HEK293 (cell line): ENCODE data around the gene SIGLEC12.

Experiments
- CTCF ChIA-PET: fragments of 350-600 bp; formaldehyde crosslinking; extraction: SDS; loops from one replicate; lab custom pipeline; 2021; ENCODE audit warnings: antibody characterized with exemption; lab: Yijun Ruan, JAX
- POLR2A ChIA-PET: fragments of 300-600 bp; formaldehyde crosslinking; extraction: SDS; loops from one replicate; lab custom pipeline; 2020; ENCODE audit warnings: antibody characterized with exemption, inconsistent platforms; lab: Yijun Ruan, JAX
- H3K27ac ChIP-seq: fragments of 200-500 bp; sonication (Bioruptor generic); 2 replicates; pipeline ENCODE4 v1.5.1; 2014; ENCODE audit warnings: low read depth, low read length, control low read depth, inconsistent platforms; ENCODE audit errors: extremely low read depth
- H3K36me3 ChIP-seq, 2 experiments: fragments of 200-500 bp in 1 of 2; sonication (Bioruptor generic) in 1 of 2; 1 replicate in 1 of 2; 2 replicates in 1 of 2; pipeline ENCODE4 v1.5.1; 2014 to 2017; ENCODE audit warnings: inconsistent platforms in 2 of 2, low read length in 2 of 2; ENCODE audit not compliant: control insufficient read depth in 2 of 2, insufficient read depth in 1 of 2
- H3K4me1 ChIP-seq: fragments of 200-500 bp; sonication (Bioruptor generic); 2 replicates; pipeline ENCODE4 v1.5.1; 2014; ENCODE audit warnings: mild to moderate bottlenecking, low read length, inconsistent platforms; ENCODE audit not compliant: control insufficient read depth, insufficient read depth
- H3K4me3 ChIP-seq: 2 replicates; pipeline ENCODE4 v1.5.1; 2011; ENCODE audit warnings: low read depth, mild to moderate bottlenecking, control low read depth, low read length, moderate library complexity
- H3K9me3 ChIP-seq: fragments of 200-500 bp; sonication (Bioruptor generic); 2 replicates; pipeline ENCODE4 v1.5.1; 2014; ENCODE audit warnings: low read depth, low read length, inconsistent platforms; ENCODE audit not compliant: control insufficient read depth, insufficient read depth
- AEBP2 ChIP-seq: fragments of 450-650 bp; formaldehyde crosslinking; IDR thresholded peaks from 2 replicates; pipeline ENCODE4 v1.5.1; 2016; ENCODE audit warnings: missing biosample characterization, missing genetic modification characterization, borderline replicate concordance
- TSHZ1 ChIP-seq: fragments of 450-650 bp; formaldehyde crosslinking; IDR thresholded peaks from 2 replicates; pipeline ENCODE4 v1.5.1; 2016; ENCODE audit warnings: missing biosample characterization, missing genetic modification characterization, borderline replicate concordance
- ZBTB1 ChIP-seq: fragments of 450-650 bp; formaldehyde crosslinking; IDR thresholded peaks from 2 replicates; pipeline ENCODE4 v1.5.1; 2016; ENCODE audit warnings: missing biosample characterization, missing genetic modification characterization
- ZBTB8A ChIP-seq: fragments of 450-650 bp; formaldehyde crosslinking; IDR thresholded peaks from 2 replicates; pipeline ENCODE4 v1.5.1; 2016; ENCODE audit warnings: missing biosample characterization, missing genetic modification characterization
- ZNF121 ChIP-seq: fragments of 450-650 bp; formaldehyde crosslinking; IDR thresholded peaks from 2 replicates; pipeline ENCODE4 v1.5.1; 2016; ENCODE audit warnings: missing biosample characterization, missing genetic modification characterization
- ZNF138 ChIP-seq: fragments of 450-650 bp; formaldehyde crosslinking; IDR thresholded peaks from 2 replicates; pipeline ENCODE4 v1.5.1; 2016; ENCODE audit warnings: missing biosample characterization, missing genetic modification characterization, borderline replicate concordance
- ZNF248 ChIP-seq: fragments of 450-650 bp; formaldehyde crosslinking; IDR thresholded peaks from 2 replicates; pipeline ENCODE4 v1.5.1; 2017; ENCODE audit warnings: missing biosample characterization, missing genetic modification characterization
- ZNF433 ChIP-seq: fragments of 450-650 bp; formaldehyde crosslinking; IDR thresholded peaks from 2 replicates; pipeline ENCODE4 v1.5.1; 2016; ENCODE audit warnings: missing biosample characterization, missing genetic modification characterization, low read depth
- ZNF580 ChIP-seq: fragments of 450-650 bp; formaldehyde crosslinking; IDR thresholded peaks from 2 replicates; pipeline ENCODE4 v1.5.1; 2016; ENCODE audit warnings: missing biosample characterization, missing genetic modification characterization
- ZNF624 ChIP-seq: fragments of 450-650 bp; formaldehyde crosslinking; IDR thresholded peaks from 2 replicates; pipeline ENCODE4 v1.5.1; 2017; ENCODE audit warnings: missing biosample characterization, missing genetic modification characterization
- ZSCAN16 ChIP-seq: fragments of 450-650 bp; formaldehyde crosslinking; IDR thresholded peaks from 2 replicates; pipeline ENCODE4 v1.5.1; 2016; ENCODE audit warnings: missing biosample characterization, missing genetic modification characterization
- ZSCAN18 ChIP-seq: fragments of 450-650 bp; formaldehyde crosslinking; IDR thresholded peaks from 2 replicates; pipeline ENCODE4 v1.5.1; 2016; ENCODE audit warnings: missing biosample characterization, missing genetic modification characterization
- TF ChIP-seq, protein P1 (sequence below): IDR thresholded peaks from 2 replicates; pipeline ENCODE4 v1.6.1; 2011; ENCODE audit warnings: mild to moderate bottlenecking, low read depth, low read length, borderline replicate concordance
- TF ChIP-seq, protein P2 (sequence below): fragments of 450-650 bp; formaldehyde crosslinking; IDR thresholded peaks from 2 replicates; pipeline ENCODE4 v1.5.1; 2016; ENCODE audit warnings: missing biosample characterization, missing genetic modification characterization
- TF ChIP-seq, protein P3 (sequence below): fragments of 450-650 bp; formaldehyde crosslinking; IDR thresholded peaks from 2 replicates; pipeline ENCODE4 v1.5.1; 2017; ENCODE audit warnings: missing biosample characterization, missing genetic modification characterization

Gene SIGLEC12

GRCh38 chr19:51548213-51548651 is 46.6 kb upstream of the SIGLEC12 start:
- TF ChIP-seq ZNF580 (tag by site-specific recombination): no peak
- TF ChIP-seq ZSCAN16: no peak
- H3K9me3 ChIP-seq: no peaks in the 10 kb centered on the region
- CTCF ChIA-PET: interaction anchor here (1.1 to 2.9 kb wide), 4 partner anchors 34 to 229 kb away, joined by 3 to 18 read pairs (median 4); no protein-coding TSS in a partner anchor
- H3K27ac ChIP-seq: no peak overlapping the region
- no peaks in the 10 kb centered on the region for H3K36me3 ChIP-seq
- POLR2A ChIA-PET: no interaction called here
- H3K4me3 ChIP-seq: no peak overlapping the region
- no peaks in the 10 kb centered on the region for H3K4me1 ChIP-seq

- ChIA-PET POLR2A (interaction anchor here (0.6 kb wide), 1 partner anchor 109 kb away, joined by 3 read pairs; no protein-coding TSS in a partner anchor), CTCF (interaction anchor here (0.6 to 2.9 kb wide), 6 partner anchors 11 to 230 kb away, joined by 4 to 18 read pairs (median 4); no protein-coding TSS in a partner anchor)
- no peak overlapping the region for H3K4me3 ChIP-seq
- no peaks in the 10 kb centered on the region for H3K4me1 ChIP-seq
- H3K36me3 ChIP-seq: no peaks in the 10 kb centered on the region
- no peak for TF ChIP-seq ZBTB1 (tag by site-specific recombination)
- TF ChIP-seq AEBP2 (tag by site-specific recombination): no peak
- no peak for TF ChIP-seq ZNF121 (tag by site-specific recombination)
- no peak for TF ChIP-seq ZSCAN18 (tag by site-specific recombination)
- TF ChIP-seq, protein P1, sequence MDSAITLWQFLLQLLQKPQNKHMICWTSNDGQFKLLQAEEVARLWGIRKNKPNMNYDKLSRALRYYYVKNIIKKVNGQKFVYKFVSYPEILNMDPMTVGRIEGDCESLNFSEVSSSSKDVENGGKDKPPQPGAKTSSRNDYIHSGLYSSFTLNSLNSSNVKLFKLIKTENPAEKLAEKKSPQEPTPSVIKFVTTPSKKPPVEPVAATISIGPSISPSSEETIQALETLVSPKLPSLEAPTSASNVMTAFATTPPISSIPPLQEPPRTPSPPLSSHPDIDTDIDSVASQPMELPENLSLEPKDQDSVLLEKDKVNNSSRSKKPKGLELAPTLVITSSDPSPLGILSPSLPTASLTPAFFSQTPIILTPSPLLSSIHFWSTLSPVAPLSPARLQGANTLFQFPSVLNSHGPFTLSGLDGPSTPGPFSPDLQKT: no peak
- no peak for TF ChIP-seq ZNF248 (tag by site-specific recombination)
- no peak for TF ChIP-seq ZNF433
- TF ChIP-seq ZBTB8A (tag by site-specific recombination): no peak
- H3K27ac ChIP-seq: no peak overlapping the region
- no peaks in the 10 kb centered on the region for H3K9me3 ChIP-seq
Measured at GRCh38 chr19:51547397-51548212, 46.0 kb upstream of the SIGLEC12 start.

- CTCF ChIA-PET: interaction anchor here (0.8 to 2.9 kb wide), 5 partner anchors 10 to 231 kb away, joined by 4 to 18 read pairs (median 5); no protein-coding TSS in a partner anchor
- Histone ChIP-seq H3K9me3 (no peaks in the 10 kb centered on the region), H3K4me1 (no peaks in the 10 kb centered on the region), H3K36me3 (no peaks in the 10 kb centered on the region), H3K27ac (no peak overlapping the region), H3K4me3 (no peak overlapping the region)
- POLR2A ChIA-PET: interaction anchor here (0.6 kb wide), 1 partner anchor 110 kb away, joined by 3 read pairs; no protein-coding TSS in a partner anchor
- TF ChIP-seq, protein P2, sequence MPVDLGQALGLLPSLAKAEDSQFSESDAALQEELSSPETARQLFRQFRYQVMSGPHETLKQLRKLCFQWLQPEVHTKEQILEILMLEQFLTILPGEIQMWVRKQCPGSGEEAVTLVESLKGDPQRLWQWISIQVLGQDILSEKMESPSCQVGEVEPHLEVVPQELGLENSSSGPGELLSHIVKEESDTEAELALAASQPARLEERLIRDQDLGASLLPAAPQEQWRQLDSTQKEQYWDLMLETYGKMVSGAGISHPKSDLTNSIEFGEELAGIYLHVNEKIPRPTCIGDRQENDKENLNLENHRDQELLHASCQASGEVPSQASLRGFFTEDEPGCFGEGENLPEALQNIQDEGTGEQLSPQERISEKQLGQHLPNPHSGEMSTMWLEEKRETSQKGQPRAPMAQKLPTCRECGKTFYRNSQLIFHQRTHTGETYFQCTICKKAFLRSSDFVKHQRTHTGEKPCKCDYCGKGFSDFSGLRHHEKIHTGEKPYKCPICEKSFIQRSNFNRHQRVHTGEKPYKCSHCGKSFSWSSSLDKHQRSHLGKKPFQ (tag by site-specific recombination): no peak
- TF ChIP-seq ZNF624 (no peak), ZNF138 (tag by site-specific recombination) (no peak), TSHZ1 (no peak)
- TF ChIP-seq, protein P3, sequence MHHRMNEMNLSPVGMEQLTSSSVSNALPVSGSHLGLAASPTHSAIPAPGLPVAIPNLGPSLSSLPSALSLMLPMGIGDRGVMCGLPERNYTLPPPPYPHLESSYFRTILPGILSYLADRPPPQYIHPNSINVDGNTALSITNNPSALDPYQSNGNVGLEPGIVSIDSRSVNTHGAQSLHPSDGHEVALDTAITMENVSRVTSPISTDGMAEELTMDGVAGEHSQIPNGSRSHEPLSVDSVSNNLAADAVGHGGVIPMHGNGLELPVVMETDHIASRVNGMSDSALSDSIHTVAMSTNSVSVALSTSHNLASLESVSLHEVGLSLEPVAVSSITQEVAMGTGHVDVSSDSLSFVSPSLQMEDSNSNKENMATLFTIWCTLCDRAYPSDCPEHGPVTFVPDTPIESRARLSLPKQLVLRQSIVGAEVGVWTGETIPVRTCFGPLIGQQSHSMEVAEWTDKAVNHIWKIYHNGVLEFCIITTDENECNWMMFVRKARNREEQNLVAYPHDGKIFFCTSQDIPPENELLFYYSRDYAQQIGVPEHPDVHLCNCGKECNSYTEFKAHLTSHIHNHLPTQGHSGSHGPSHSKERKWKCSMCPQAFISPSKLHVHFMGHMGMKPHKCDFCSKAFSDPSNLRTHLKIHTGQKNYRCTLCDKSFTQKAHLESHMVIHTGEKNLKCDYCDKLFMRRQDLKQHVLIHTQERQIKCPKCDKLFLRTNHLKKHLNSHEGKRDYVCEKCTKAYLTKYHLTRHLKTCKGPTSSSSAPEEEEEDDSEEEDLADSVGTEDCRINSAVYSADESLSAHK: no peak
Measured at GRCh38 chr19:51546650-51547396, 45.2 kb upstream of the SIGLEC12 start.
